Epithelial cell of proximal tubule (primary cell): ENCODE results near the gene MIER2. TPM values are rescaled to one million over a fixed set of nuclear protein-coding genes. Genes with fewer than 3 reads are reported as not detected.

ENCODE experiments used
- DNase-seq: peaks from one replicate; pipeline ENCODE4 v3.0.0-alpha.2; 2011; ENCODE audit warnings: low read depth
- H3K4me3 ChIP-seq: 2 replicates; pipeline ENCODE4 v1.5.1; 2011; ENCODE audit warnings: low read depth, mild to moderate bottlenecking, low read length
- CTCF ChIP-seq: conservative IDR thresholded peaks from 2 replicates; pipeline ENCODE4 v1.5.1; 2012; ENCODE audit warnings: low read depth, mild to moderate bottlenecking, low read length
- total RNA-seq: library from RNA; depleted of rRNA; stranded (reverse); fragments of >200 nt; gene quantifications from 2 replicates; pipeline ENCODE4 v1.2.3, GENCODE V29; 2015

MIER2 gene
- total RNA-seq, 1 donor from 2014 or later: 21.3 TPM

- no peak for TF ChIP-seq CTCF
- no peak for DNase-seq
- no peak overlapping the region for H3K4me3 ChIP-seq
Measured at GRCh38 chr19:375395-376110, 31.0 kb upstream of the MIER2 start.

DNA sequence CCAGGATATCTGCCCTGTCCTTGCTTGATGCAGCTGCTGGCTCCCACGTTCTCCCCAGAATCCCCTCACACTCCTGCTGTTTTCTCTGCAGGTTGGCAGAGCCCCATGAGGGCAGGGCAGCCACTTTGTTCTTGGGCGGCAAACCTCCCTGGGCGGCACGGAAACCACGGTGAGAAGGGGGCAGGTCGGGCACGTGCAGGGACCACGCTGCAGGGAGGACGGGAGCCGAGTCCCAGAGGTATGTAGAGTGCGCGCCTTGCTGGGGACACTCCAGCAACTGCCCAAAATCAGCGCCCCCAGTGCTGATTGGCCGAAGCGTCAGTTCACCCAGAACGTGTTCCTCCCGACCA is 30.3 kb upstream of the MIER2 start:
- no peak for DNase-seq
- no peak overlapping the region for H3K4me3 ChIP-seq
- TF ChIP-seq CTCF: no peak

DNA sequence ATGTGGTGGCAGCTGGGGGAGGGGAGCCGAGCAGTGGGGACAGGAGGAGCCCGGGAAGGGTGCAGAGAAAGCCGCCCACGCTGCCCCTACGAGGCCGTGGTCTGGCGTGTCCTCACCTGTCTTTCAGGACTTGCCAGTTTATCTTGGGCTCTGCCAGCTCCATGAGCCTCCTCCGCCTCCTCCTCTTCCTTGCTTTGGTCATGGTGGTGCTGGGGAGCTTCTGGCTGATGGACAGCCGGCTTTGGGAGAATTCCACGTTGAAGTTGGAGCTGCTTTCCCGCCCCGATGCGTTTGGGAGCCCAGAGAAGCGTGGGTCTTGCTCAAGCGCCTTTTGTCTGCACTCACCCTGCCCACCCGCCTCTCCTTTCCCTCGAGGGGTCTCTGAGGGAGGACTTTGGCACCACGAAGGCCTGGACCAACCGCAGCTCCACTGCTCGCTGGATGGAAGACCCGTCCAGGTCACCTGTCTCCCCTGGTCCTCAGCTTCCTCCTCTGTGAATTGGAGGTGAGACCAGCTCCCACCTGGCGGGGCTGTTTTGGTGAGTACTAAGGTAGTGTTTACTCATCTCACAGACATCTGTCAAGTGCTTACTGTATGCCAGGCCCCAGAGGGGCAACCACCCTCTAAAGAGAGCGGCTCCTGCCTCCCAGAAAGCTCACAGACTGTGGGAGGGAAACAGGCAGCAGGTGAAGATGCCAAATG is 29.7 kb upstream of the MIER2 start:
- DNase-seq: no peak
- no peak overlapping the region for H3K4me3 ChIP-seq
- no peak for TF ChIP-seq CTCF

DNA sequence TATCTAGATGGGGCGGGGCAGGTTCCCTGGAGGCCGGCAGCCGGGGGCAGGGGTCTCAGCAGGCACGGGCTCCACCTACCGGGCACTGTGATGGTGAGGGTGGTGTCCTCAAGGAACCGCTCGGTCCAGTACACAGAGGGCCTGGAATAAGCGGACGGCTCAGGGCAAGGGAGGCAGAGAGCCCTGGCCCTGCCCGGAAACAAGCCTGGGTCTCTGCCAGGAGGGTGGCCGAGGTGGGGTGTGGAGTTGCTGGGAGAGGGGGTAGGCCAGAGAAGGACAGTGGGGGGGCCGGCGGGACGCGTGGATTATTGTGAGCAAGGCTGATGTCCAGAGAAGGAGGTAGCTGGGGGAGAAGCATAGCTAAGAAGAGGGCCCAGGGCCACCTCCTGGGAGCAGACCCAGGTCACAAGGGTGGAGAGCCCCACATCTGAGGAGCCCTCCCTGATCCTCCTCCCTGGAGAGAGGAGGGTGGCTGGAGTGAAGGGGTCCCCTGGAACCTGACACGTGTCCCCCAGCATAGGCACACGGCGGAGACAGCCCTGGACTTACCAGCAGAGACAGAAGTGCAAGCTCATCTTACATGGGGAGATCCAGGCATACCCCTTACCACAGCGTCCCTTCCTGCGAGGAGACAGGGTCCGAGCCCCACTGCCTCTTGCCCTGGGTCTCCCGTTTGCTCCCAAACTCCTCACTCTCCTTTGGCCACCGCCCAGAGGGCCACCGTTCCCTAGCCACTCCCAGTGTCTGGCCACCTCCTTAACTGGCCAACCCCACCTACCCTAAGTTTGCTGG is 29.0 kb upstream of the MIER2 start:
- H3K4me3 ChIP-seq: no peak overlapping the region
- no peak for TF ChIP-seq CTCF
- no peak for DNase-seq

DNA sequence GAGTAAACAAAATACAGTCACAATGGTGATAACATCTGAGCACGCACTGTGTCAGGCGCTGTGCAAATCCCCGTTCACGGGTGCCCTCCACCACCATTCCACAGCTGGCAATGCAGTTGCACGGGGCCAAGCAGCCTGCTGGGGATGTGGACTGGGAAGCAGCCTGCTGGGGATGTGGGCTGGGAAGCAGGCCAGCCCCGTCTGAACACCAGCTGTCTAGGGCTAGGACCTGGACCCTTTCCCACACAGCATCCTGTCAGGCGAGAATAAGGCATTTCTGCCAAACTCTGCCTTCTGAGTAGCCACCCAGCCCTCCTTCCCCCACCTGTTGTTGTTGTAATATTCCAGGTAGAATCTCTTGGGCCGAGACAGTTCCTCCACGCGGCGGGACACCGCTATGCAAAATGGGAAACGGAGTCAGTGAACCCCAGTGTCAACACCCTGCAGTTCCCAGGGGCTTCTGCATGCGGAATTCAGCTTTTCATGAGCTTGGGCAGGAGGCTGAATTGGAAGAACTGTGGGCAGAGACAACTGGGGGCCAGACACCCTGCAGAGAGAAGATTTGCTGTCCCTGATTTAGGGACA is 27.8 kb upstream of the MIER2 start:
- no peak overlapping the region for H3K4me3 ChIP-seq
- no peak for TF ChIP-seq CTCF
- no peak for DNase-seq

DNA sequence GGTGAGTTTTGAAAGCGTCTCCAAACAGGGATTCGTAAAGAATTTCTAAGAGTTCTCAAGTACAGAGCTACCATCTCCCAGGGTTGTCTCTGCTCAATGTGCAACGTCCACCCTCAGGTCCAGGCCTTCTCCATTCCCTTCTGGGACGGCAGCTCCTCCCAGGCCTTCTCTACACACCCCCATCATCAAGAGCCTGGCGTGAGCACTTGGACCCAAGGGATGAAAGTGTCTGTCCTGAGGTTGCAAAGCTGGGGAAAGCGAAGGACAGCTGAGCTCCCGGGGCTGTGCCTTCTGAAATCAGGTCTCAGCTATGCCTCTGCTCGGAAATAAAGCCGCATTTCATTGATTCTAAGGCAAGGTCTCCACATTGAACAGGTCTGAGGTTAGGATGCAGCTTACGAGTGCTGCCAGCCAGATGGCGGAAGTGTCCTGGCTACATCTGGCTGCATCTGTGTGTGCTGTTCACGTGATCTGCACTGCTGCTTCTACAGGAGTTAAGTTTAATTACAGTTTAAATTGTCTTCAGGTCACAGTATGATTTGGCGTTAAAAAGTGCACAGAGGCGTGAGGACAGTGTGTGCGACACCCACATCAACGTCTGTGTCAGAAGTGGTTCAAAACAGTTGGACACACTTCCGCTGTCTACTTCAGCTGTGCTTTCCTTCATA is 27.0 kb upstream of the MIER2 start:
- DNase-seq: no peak
- TF ChIP-seq CTCF: peak; percentile 30

More for the DNA sequence above, 27.0 kb upstream of the MIER2 start:
- no peak overlapping the region for H3K4me3 ChIP-seq
